ENCODE results near the gene WAC.

GRCh38 chr10:28644647-28645046 is 111.7 kb downstream of the WAC start:
- TF ChIP-seq EP300 (IDR thresholded peaks at IDR 0.05; ENCODE audit: low read depth) (no peak), POLR2AphosphoS5 (IDR thresholded peaks at IDR 0.05) (no peak), POLR2A (IDR thresholded peaks at IDR 0.05) (no peak), CTCF (IDR thresholded peaks at IDR 0.05) (no peak)

Data from transverse colon (tissue), 4 donors.